Thyroid gland (tissue), 4 donors: ENCODE results near the gene DLGAP1.

Source experiments
- POLR2A ChIP-seq, 2 donors: fragments of 450-650 bp; IDR thresholded peaks; one replicate each; pipeline ENCODE4 v1.6.1; 2017; ENCODE audit warnings: antibody characterized with exemption in 2 of 2, mild to moderate bottlenecking in 2 of 2, moderate library complexity in 1 of 2
- TF ChIP-seq, protein P1 (sequence below), 6 experiments: fragments of 200-600 bp in 3 of 6; fragments of 450-650 bp in 3 of 6; sonication (generic) in 3 of 6; IDR thresholded peaks; one replicate each; pipeline ENCODE4 v1.5.1; 2016 to 2019; ENCODE audit warnings: antibody characterized with exemption in 6 of 6, mild to moderate bottlenecking in 2 of 6, inconsistent platforms in 1 of 6, moderate library complexity in 1 of 6

DNA sequence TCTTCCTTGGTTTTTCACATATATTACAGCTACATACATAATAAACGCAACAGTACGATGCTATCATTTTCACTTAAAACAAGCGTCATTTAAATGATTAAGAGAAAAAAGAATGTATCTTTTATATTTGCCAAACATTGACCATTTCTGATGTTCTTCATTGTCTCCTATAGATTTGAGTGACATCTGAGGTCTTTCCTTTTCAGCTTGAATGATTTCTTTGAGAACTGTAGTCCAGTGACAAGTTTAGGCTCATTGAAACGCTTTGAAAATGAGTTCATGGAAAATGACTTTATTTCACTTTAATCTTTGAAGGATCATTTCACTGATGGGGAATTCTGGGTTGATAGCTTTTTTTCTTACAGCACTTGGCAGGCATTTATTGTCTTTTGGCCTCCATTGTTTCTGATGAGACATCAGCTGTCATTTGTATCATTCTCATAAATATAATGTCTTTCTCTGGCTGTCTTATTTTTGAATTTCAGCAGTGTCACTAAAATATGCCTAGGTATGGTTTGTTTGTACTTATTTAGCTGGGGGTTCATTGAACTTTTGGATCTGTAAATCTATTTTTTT is 994.2 kb downstream of the DLGAP1 start:
- TF ChIP-seq, protein P1, sequence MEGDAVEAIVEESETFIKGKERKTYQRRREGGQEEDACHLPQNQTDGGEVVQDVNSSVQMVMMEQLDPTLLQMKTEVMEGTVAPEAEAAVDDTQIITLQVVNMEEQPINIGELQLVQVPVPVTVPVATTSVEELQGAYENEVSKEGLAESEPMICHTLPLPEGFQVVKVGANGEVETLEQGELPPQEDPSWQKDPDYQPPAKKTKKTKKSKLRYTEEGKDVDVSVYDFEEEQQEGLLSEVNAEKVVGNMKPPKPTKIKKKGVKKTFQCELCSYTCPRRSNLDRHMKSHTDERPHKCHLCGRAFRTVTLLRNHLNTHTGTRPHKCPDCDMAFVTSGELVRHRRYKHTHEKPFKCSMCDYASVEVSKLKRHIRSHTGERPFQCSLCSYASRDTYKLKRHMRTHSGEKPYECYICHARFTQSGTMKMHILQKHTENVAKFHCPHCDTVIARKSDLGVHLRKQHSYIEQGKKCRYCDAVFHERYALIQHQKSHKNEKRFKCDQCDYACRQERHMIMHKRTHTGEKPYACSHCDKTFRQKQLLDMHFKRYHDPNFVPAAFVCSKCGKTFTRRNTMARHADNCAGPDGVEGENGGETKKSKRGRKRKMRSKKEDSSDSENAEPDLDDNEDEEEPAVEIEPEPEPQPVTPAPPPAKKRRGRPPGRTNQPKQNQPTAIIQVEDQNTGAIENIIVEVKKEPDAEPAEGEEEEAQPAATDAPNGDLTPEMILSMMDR (IDR thresholded peaks at IDR 0.05), result no peak
- TF ChIP-seq POLR2A (IDR thresholded peaks at IDR 0.05), result no peak
